Tongue (tissue), 2 donors: ENCODE results near the gene ERICH3. TPM values are rescaled to one million over a fixed set of nuclear protein-coding genes. Genes with fewer than 3 reads are reported as not detected.
"Not testable (repeated sequence)": the region's sequence is repeated elsewhere in the genome, so short reads cannot be mapped to it uniquely, and the experiment has no call there.

ENCODE experiments used
- DNase-seq: peaks from one replicate; pipeline ENCODE4 v3.0.0-alpha.2; 2015
- total RNA-seq: library from RNA; depleted of rRNA; stranded (reverse); fragments of >200 nt; gene quantifications from one replicate; pipeline ENCODE4 v1.2.3, GENCODE V29; 2014

The ERICH3 gene
- total RNA-seq, 1 donor from 2014 or later: not detected

DNA sequence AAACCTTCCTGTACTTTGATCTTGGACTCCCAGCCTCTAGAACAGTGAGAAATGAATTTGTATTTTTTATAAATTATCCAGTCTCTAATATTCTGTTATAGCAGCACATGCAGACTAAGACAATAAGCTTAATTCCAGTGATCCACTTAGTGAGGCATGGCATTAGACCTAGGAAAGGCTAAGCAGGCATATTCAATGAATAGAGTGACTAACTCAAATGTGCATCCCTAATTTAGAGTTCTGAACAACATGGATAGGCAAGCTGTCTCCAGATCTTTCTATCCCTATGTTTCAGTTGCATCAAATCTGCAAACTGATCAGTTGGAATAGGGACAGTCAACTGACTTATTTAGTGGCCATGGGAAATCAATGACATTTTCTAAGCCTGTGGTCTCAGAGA is 4.3 kb upstream of the ERICH3 start:
- DNase-seq: no peak

DNA sequence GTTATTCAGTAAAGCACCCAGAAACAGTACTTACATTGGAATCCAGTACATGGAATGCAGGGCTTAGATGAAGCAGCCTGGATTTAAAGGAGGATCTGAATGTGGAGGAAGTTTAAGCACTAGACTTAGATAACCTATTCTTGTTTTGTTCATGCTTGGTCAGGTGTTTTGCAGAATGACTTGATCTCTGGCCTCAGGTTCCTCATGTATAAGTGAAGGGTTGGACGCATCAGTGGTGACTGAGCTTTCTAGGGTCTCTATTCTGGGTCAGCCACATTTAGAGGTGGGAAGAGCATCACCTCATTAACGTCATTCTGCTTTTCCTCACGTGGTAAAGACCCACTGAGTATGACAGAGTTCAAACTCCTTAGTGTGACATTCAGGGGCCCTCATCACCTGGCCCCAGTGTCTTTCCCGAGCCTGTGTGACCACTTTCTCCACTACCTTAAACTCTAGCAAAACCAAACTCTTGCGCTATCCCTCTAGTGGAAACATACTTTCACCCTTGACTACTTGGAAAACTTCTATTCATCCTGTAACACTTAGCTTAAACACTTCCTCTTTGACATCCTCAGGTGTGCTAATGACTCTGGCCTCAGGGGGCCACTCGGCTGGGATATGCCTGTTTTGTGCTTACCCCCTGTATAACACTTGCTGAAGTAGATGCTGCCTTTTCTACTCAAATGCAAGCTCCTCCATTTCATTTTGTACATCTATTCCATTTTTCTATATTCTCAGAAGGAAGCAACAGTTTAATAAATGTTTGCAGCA is 871 bp upstream of the ERICH3 start:
- DNase-seq: no peak

DNA sequence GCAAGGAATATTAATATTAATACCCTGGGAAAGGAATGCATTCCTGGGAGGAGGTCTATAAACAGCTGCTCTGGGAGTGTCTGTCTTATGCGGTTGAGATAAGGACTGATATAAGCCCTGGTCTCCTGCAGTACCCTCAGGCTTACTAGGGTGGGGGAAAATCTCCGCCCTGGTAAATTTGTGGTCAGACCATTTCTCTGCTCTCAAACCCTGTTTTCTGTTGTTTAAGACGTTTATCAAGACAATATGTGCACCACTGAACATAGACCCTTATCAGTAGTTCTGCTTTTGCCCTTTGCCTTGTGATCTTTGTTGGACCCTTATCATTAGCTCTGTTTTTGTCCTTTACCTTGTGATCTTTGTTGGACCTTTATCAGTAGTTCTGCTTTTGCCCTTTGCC is 2.7 kb downstream of the ERICH3 start:
- DNase-seq: not testable (repeated sequence)

DNA sequence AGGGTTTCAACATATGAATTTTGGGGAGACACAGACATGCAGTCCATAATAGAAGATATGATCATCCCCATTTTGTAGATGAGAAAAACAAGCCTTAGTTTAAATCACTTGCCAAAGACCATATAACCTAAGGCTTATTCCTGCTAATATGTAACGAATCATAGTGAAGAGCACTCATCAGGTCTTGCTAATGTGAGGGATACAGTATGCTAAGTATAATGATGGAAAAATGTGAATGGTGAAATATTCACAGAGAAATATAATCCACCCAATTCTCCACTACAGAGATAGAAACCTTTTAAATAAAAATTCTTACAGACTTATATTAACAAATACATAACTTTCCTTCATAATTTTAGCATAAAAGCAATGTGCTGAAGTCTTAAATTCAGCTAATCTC is 18.9 kb downstream of the ERICH3 start:
- DNase-seq: no peak

DNA sequence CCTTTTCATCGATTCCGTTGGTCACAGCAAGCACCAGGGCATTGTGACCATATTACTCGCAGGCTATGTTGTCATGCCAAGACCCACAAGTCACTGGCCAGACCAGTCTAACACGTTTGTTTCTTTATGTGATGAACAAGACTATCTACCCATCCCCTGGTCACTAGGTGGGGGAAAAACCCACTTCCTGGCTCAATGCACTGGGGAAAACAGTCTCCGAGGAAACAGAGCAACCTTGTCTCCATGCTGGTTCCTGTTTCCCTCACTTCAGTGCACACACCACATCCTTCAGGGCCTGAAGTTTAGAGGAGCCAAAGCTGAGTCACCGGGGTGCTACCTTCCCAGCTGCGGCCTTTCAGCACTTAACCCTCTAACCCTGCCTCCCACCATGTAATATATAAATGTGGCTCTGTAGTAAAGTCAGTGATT is 20.9 kb downstream of the ERICH3 start:
- DNase-seq: no peak

DNA sequence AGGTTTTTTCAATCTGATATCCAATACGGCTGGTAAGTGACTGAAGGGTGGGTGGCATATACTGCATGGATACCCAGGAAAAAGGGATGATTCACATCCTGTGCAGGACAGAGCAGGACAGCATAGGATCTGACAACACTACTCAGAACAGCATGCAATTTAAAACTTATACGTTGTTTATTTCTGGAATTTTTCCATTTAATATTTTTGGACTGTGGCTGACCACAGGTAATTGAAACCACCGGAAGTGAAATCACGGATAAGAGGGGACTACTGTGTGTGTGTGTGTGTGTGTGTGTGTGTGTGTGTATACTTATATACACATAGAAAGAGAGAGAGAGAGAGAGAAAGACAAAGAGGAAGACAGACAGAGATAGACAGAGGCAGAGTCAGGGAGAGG is 23.0 kb downstream of the ERICH3 start:
- no peak for DNase-seq

DNA sequence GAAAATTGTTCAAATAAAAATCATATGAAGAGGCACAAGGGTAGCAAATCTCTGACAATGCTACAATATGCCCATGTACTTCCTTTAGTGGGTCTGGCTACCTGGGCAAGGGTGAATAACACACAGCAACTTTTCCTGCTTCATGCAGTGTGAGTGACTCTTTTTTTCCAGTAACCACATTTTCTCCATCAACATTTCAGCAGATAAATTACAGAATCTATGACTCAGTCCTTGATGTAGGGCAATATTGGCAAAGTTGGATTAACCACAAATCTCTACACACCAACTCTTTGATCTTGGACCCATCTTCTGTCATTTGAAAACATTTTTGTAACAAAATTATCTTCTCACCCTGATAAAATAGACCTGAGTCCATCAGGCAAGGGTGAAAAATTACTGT is 31.7 kb downstream of the ERICH3 start:
- DNase-seq: no peak

DNA sequence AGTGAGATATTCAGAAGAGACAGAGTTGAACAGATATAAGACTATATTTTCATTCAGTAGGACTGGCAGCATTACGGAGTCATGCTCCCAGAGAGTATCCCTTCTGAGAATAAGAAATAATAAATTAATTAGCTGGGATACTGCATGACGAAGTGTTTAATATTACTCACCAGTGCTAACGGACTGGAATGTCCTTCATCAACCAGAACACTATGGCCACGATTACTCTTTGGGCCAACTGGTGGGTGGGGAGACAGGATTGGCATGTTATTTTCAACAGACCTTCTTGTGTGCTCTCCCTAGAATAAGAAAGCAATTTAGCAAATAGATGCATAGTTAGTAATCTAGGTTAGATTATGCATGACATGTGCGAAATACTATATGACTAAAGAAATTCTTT is 32.4 kb downstream of the ERICH3 start:
- no peak for DNase-seq

DNA sequence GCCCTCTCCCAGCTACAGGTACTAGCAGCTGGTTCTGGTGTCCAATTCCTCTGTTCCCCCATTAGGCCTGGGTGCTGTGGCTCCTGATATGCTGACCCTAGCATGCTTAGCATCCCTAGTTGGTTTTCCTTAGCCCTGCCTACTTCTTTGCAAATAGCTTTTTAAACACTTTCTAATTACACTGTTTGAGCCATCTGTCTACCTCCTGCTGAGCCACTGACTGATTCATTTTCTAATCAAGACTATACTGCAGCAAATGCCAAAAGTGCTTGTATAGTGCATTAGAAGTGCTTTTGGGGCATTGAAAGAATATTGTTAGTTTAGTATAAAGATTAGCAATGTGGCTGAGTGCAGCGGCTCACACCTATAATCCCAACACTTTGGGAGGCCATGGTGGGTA is 36.3 kb downstream of the ERICH3 start:
- DNase-seq: no peak

DNA sequence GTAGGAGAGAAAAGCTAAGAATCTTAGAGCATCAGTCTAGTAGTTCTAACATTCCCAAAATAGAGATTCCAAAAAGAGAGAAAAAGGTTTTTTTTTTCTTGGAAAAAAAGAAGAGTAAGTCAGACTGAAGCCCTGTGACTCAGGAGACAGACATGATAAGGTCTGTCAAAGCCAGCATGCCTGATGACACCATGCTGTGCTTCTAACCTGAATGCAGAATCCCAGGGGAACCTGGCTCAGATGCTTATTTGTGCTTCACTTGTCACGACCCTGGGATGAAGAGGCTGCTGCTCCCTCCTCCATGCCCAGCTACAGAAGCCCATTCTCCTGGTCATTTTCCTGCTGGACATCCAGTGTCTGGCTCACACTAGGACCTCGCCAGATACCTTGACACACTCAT is 44.3 kb downstream of the ERICH3 start:
- no peak for DNase-seq

DNA sequence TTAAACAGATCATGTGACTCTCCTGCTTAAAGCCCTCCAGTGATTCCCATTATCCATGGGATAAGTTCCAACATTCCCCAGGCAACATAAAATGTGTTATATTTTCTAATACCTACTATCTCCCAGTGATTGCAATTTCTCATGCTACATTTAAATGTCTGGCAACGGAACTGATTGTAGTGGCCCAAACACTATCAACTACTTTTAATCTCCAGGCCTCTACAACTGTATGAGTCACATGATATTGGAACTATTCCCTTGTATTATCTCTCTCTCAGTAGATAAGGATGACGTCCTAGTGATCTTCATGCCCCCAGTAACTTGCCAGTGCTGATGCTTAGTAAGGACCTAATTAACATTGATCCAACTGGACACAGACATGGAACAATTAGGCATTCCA is 49.9 kb downstream of the ERICH3 start:
- no peak for DNase-seq

DNA sequence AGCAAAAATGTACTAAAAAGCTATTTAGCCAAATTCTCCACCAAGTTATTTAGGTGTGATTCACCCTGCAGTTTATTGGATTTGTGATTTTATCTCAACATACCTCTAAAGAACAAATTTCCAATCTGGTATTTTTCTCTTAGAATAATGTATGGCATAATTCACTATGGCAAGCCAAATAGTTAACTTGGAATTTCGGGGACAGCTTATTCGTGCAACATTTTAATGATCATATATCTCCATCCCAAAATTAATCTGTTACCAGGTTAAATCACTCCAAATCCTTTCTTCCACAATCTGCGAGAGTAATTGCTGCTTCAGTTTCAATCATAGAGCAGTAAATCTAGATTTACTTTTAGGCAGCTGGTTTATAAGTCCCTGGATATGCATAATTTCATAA is 53.4 kb downstream of the ERICH3 start:
- DNase-seq: no peak

DNA sequence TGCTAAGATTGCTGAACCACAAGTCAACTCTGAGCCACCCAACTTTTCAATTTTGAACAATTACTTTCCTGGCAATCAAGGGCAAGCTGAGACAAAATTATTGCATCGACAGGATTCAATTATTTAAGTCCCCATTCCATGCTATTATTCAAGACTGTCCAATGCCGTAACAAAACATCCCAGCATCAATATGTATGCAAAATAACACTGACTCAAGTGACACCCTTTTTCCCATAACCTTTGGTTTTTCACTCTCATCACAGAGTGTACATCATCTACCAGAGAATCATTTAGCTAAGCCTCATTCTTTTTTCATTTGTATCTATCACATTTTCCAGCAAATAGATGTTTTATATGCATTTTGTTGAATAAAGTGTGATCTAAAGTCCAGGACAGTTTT is 54.6 kb downstream of the ERICH3 start:
- no peak for DNase-seq

DNA sequence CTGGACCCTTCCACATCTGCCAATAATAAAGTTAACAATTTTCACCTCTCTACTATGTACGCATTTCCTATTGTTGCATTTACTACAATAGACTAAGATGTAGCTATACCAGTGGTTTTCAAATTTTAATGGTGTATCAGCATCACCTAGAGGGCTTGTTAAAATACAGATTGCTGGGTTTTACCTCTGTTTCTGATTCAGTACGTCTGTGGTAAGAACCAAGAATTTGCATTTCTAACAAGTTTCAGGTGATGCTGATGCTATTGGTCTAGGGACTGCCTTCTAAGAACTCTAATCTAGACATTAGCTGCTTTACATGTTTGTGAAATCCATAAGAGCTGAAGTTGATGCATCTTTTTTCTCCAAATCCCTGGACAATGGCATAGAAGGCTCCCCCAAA is 59.7 kb downstream of the ERICH3 start:
- DNase-seq: no peak

DNA sequence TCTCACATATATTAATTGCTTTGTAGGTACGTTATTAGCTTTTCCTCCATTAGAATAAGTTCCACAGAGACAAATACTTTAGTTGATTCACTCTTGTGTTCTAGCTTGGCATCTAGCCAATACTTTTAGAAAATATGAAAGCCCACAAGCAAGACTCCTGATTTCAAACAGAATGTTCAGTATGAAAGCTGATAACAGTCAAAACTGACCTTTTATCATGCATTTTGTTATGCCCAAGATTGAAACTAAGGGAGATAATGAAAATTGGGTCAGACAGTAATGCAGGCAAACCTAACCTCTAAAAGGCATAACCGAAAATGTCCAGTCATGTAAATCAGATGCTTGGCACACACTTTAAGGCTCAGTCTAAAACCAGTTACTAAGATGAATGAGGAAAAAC is 61.7 kb downstream of the ERICH3 start:
- DNase-seq: no peak

DNA sequence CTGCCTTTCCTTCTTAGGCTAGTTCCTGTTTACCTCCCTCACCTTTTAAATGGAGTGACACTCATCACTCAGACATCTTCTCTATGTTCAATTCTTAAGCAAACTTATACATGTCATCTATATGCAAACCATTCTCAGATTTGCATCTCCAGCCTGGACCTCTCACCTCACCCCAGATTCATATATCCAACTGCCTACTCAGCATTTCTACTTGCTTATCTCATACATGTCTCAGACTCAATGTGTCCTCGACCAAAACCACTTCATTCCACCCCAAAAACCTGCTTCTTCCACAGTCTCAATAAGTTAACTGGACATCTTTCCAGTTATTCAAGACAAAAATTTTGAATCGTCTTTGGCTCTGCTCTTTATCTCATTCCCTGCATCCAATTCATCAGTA is 62.6 kb downstream of the ERICH3 start:
- DNase-seq: no peak

DNA sequence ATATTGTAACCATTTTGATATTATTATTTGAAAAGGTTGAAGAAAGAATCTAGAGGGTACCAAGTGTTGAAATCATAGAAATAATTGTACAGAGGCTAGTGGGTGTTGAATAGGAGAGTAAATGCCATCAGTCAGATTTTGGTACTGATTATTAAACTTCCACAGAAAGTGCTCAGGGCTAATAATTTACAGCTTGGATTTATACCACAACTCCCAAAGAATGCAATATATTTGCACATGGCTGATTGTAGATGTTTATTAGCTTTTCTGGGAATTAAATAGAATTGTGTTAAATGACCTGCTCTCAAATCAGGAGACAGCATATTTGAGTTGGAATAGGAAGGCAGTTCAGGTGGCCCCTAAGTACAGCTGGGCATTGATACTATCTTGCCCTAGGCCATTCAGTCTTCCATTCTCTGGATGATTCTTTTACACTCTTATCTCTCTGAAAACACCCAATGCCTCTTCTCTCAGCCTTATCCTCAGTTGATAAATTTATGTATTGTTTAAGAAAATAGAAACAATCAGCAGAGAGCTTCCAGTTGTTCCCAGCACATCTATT is 63.7 kb downstream of the ERICH3 start:
- DNase-seq: no peak

DNA sequence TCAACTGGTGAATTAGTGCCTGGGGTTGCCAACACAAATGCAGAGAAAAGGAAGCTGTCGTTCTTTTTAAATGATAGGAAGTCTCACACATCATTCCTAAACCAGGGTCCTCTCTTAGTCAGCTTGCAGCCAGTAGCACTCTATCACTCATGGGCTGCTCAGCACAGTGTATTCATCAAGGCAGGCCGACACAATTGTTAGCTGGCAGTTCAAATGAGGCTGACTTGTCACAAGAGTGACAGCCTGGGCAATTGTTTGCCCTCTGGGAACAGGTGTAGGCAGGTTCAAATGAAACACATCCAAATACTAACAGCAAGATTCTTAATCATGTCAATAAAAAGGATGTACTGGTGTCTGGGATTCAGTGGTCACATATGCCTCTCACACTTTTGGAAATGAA is 76.9 kb downstream of the ERICH3 start:
- DNase-seq: no peak

DNA sequence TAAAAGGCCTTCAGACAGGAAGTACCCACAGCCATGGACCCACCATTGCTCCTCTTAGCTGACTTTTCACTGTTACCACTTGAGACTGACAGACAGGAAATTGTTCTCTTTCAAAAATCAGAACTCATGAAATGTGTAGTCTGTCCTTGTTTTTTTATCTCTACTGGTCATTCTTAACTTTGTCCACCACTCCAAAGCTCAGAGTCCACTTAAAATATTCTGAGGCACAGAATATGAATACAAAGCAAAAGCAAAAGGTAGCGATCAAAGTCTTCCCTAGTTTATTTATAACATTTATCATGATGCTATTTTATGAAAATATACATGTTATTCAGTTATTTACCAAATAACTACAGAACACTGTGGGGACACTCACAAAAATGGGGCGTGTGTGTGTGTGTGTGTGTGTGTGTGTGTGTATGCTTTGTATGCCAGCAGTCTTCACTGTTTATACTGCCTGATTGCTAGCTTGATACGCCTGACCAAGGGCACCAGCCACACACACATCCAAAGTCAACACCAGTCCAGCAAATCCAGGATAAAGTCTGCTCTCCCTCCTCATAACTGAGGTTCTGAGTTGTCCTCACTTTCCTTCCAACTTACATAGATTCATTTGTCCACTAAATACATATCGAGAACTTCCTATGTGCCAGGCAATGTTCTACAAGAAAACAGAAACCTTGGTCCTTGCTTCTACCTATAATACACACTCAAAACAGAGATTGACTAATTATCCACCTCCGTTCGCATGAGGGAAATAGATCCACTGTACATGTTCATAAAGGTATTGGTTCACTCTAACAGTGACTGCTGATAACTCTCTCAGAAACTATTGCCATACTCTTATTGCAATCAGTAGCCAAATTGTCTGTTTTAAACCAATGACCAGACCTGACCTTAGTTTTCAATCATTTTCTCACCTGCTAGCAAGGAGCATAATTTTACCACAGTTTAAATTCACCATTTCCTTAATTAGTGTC is 79.4 kb downstream of the ERICH3 start:
- DNase-seq: no peak

DNA sequence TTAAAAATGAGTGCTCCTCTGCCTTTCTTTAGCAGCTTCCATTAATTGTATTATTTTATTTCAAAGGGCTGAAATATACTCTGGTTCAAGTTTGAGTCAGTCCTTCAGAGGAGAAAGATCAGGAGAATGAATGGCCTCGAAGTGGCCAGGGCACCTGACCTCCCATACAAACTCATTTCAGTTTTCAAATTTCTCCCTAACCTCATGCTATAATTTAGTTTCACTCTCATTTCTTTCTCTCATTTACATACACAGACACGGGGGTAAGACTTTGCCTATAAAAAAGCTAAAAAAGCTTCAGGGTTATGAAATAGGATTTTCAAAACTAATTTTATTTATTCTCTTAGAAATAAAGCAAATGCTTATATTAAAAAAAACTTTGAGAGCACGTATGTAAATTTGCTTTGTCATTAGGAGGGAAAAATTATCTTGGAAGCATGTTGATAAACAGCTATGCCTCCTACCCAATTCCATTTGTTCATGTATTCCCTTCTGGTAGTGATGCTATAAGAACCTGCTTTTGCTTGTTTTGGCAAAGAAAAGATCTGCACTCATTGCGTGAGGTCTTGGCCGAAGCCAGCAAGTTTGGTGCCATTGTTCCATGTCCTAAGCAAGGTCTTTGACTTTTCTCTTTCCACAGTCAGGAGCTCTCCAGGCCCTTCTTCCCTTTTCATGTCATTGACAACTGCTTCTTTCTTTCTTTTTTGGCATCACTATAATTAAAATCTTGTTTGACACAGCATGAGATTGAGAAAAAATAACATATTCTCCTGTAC is 80.8 kb downstream of the ERICH3 start:
- no peak for DNase-seq

DNA sequence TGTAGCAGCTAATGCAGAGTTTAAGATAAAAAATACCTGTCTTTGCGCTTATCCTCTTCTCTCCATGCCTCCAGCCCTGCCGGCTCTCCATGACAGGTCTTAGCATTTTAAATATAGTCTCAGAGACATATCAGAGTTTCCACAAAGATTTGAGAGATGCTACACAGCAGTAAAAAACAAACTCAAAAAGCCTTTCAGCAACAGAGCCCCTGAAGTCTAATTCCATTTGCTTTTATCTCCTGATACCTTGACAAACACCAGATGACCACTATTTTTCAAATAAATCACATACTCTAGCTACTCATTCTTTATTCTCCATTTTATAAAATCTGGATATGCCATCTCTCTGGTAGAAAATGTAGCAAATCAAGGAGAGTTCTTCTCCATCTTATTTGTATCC is 81.6 kb downstream of the ERICH3 start:
- no peak for DNase-seq

DNA sequence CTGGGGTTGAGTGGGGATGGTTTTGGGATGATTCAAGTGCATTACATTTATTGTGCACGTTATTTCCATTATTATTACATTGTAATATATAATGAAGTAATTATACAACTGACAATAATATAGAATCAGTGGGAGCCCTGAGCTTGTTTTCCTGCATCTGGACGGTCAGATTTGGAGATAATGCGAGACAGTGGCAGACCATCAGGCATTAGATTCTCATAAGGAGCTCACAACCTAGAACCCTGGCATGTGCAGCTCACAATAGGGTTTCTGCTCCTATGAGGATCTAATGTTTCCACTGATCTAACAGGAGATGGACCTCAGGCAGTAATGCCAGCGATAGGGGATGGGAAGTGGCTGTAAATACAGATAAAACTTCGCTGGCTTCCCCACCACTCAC is 83.3 kb downstream of the ERICH3 start:
- no peak for DNase-seq
